ENCODE results near the gene DHPS. TPM values are rescaled to one million over a fixed set of nuclear protein-coding genes. Genes with fewer than 3 reads are reported as not detected.
A peak's percentile ranks its signal among the peaks of the same experiment; 100 is the strongest.

The DHPS gene
- polyA plus RNA-seq, 4 donors, result 52.4 to 97.1 (median 72.6) TPM

DNA sequence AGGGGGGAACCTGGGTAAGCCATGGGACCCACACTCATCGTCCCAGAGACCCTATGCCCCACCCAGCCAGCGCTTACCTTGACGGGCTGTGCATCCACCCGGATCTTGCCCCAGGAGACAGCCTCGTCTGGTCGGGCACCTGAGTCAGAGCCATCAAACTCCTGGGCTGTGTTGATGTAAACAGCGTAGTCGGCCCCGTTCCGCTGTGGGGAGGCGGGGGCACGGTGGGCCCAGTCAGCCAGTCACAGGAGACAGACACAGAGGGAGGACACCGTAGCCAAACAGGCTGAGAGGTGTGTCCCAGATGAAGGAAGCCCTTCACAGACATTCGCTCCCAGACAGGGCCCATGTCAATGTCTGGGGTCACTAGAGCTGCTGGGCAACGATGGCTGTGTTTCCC, 5.7 kb downstream of the DHPS start:
- DNase-seq (ENCODE audit: low read depth in 4 of 4, low spot score in 3 of 4), result no peak

DNA sequence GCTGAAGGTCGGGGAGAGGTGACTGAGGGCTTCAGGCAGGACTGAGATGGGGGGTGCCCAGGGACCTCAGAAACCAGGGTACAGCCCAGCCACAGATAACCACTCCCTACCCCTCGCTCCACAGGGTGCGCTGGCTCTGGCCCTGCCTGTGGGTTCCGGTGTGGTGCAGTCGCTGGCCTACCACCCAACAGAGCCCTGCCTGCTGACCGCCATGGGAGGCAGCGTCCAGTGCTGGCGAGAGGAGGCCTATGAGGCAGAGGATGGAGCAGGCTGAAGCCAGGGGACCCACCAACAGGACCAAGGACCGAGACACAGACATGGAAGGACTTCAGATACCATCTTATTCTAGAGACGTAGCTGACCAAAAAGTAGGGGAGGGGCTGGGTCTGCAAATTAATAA, 6.3 kb downstream of the DHPS start:
- no peak for DNase-seq (ENCODE audit: low read depth in 4 of 4, low spot score in 3 of 4)

DNA sequence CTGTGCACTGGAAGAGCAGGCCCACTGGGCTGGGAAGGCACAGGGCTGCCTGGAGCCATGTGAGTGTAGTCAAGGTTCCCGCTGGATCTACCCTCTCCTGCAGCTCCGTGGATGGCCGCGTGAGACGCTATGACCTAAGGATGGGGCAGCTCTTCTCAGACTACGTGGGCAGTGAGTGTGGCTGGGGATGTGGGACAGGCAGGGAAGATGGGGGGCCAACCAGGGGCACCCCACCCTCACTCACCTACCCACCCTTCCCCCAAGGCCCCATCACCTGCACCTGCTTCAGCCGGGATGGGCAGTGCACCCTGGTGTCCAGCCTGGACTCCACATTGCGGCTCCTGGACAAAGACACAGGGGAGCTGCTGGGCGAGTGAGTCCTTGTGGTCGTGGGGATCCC, 8.9 kb downstream of the DHPS start:
- DNase-seq (ENCODE audit: low read depth in 4 of 4, low spot score in 3 of 4), result no peak

DNA sequence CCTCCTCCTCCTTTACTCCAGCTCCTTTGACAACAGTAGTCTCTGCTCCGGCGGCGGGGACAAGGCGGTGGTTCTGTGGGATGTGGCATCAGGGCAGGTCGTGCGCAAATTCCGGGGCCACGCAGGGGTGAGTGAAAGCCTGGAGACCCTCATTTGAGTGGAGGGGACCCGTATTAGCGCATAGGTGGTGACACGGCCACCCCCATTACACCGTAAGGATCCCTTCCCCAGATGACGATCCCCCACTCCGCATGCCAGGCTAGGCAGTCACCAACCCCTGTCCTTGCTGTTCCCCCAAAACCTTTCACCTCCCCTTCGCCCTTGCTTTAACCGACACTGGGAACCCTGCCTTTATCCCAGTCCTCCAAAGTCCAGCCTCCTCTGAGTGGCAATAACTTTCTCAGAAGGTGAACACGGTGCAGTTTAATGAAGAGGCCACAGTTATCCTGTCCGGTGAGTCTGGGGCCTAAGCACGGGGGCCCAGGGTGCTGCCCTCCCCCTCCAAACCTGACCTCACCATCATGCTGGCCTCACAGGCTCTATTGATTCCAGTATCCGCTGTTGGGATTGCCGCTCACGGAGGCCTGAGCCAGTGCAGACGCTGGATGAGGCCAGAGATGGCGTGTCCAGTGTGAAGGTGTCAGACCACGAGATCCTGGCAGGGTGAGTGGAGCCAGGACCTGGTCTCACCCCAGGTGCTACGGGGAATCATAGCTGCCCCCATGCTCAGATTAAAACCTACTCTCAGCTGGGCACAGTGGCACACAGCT, 11.3 kb downstream of the DHPS start:
- no peak for DNase-seq (ENCODE audit: low read depth in 4 of 4, low spot score in 3 of 4)

DNA sequence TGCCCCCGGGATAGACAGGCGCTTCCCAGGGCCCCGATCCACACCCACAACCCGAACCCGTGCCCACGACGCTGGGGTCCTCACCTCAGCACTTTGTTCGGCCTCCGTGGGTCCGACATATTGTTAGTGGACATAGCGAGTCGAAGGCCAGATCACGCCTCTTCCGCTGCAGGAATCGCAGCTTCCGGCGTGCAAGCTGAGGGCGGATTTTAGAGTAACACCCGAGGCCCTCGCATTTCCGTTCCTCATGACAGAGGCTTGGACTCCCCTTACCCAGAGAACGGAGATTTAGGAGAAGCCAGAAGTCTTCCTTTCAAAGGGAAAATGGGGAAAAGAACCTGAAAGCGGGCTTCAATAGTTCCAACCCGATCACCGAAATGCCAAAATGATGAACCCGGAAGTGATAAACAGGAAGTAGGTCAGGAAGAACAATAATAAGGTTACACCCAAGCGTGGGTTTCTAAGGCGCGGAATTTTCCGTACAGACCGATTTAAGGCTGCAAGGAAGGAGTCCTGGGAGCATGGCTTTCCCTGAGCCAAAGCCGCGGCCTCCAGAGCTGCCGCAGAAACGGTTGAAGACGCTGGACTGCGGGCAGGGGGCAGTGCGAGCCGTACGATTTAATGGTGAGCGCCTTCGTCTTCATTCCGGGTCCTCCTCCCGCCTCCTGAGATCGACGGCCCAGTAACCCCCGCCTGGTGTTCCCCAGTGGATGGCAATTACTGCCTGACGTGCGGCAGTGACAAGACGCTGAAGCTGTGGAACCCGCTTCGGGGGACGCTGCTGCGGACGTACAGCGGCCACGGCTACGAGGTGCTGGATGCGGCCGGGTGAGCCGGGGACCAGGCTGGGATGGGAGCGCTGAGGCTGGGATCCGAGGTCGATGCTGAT, 12.2 kb downstream of the DHPS start:
- DNase-seq (ENCODE audit: low read depth in 4 of 4, low spot score in 3 of 4), result peak; percentile 72 to 82 (median 77)

GRCh38 chr19:12668932-12669269, 12.8 kb downstream of the DHPS start:
- DNase-seq (ENCODE audit: low read depth in 4 of 4, low spot score in 3 of 4), result no peak

GRCh38 chr19:12668346-12668745, 13.3 kb downstream of the DHPS start:
- no peak for DNase-seq (ENCODE audit: low read depth in 4 of 4, low spot score in 3 of 4)

DNA sequence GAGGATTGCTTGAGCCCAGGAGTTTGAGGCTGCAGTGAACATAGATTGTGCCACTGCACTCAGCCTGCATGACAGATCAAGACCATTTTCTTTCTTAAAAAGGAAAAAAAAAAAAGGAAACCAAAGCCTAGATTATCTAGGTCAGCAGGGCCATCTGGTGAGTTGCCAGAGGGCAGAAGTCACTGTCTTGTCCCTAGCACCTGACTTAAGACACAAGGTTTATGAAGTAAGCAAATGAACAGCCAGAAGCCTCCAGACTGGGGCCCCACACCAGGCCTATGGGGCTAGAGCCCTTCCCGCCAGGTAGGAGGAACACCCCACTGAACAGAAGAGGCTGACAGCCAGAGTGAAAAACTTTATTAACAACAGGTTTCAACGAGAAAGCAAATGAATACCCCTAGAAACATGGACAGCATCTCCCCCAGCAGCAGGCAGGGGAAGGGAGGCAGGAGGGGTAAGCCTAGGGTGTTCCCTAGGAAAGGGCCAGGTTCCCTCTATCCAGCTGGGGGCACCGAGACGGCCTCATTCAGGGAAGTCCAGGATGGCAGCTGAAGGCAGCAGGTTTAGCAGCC, 13.9 kb downstream of the DHPS start:
- DNase-seq (ENCODE audit: low read depth in 4 of 4, low spot score in 3 of 4), result no peak

GRCh38 chr19:12666265-12667048, 15.2 kb downstream of the DHPS start, which contains the start of the genes MAN2B1 and WDR83:
Gene MAN2B1 (minus strand): TSS chr19:12666742. CDS start chr19:12666701, 41 bp downstream.
Gene WDR83 (plus strand): TSS chr19:12666807. CDS start chr19:12669791, 2,984 bp downstream.
- peak in 2 of 4 donors; percentile 60 to 61 for DNase-seq (ENCODE audit: low read depth in 4 of 4, low spot score in 3 of 4)

- DNase-seq (ENCODE audit: low read depth in 4 of 4, low spot score in 3 of 4), result no peak
Measured at GRCh38 chr19:12665671-12666264, 15.9 kb downstream of the DHPS start.

DNA sequence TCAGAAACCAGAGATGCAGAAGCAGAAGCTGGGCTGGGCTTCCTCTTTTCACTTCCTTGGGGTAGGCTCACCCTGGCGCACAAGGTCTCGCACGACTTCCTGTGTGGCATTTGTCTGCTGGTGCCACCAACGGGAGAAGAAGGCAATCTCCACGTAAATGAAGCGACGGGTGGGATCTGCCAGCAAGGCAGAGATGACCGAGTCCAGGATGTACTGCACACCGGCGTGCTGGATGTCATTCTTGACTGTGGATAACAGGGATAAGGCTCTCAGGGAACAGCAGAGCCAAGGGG, 16.5 kb downstream of the DHPS start:
- no peak for DNase-seq (ENCODE audit: low read depth in 4 of 4, low spot score in 3 of 4)

GRCh38 chr19:12664406-12665280, 17.0 kb downstream of the DHPS start:
- no peak for DNase-seq (ENCODE audit: low read depth in 4 of 4, low spot score in 3 of 4)

DNA sequence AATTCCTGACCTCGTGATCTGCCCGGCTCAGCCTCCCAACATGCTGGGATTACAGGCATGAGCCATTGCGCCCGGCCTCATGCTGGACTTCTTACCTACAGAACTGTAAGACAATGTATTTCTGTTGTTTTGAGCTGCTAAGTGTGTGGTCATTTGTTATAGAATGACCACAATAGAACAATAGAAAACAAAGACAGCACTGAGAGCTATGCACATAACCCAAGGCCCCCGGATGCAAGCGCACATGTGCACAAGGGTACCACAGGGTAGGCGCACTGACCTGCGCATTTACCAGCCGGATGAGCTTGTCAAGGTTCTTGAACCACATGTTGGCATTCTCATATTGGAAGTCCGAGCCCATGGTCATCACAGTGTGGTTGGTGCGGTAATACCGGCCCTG, 20.7 kb downstream of the DHPS start:
- no peak for DNase-seq (ENCODE audit: low read depth in 4 of 4, low spot score in 3 of 4)

DNA sequence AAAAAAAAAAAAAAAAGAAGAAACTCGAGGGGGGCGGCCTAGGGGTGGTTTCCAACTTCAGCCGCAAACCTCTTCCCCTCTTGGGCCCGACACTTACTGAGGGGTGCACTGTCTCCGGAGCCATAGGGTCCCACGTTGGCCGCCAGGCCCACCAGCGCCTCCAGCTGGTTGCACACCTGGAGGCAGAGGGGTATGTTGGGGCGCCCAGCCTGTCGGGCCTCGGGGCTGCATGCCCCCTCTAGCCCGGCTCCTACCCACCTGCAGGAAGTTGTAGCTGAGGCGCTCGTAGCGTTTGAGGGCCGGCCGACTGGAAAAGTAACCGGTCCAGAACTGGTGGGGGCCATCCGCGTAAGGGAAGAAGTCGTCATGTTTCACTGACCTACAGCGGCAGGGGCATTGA, 23.7 kb downstream of the DHPS start:
- no peak for DNase-seq (ENCODE audit: low read depth in 4 of 4, low spot score in 3 of 4)

GRCh38 chr19:12656899-12657571, 24.6 kb downstream of the DHPS start:
- no peak for DNase-seq (ENCODE audit: low read depth in 4 of 4, low spot score in 3 of 4)

- no peak for DNase-seq (ENCODE audit: low read depth in 4 of 4, low spot score in 3 of 4)
Measured at GRCh38 chr19:12655546-12655945, 26.1 kb downstream of the DHPS start.

DNA sequence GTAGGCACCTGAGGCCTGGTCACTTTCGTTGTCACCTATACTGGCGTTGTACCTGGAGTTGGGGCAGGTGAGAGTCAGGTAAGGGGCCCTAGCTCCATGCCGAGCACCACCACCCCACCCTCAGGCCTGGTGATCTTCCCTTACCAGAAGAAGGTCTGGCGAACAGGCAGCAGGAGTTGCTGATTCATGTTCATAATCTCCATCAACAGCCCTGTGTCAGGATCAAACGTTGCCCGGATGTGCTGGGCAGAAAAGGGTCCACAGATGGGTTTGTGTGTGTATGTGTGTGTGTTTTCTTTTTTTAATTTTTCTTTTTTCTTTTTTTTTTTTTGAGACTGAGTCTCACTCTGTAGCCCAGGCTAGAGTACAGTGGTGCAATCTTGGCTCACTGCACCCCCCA, 29.5 kb downstream of the DHPS start:
- DNase-seq (ENCODE audit: low read depth in 4 of 4, low spot score in 3 of 4), result no peak

DNA sequence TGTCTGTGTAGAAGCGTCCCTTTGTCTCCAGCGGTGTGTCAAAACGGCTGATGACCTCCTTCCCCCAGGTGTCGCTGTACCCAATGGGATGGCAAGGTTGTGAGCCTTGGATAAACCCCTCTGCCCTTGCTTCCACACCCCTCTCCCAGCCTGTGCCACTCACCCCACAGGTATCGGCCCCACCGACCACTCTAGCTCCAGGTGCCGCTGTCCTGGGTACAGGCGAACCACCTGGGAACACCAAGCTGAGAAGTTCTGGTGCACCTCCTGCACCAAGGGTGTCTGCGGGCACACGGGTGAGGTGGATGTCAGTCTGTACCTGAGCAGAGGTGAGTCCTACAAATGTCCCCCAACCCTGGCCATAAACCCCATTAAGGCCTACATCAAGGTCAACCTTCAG, 31.7 kb downstream of the DHPS start:
- no peak for DNase-seq (ENCODE audit: low read depth in 4 of 4, low spot score in 3 of 4)

DNA sequence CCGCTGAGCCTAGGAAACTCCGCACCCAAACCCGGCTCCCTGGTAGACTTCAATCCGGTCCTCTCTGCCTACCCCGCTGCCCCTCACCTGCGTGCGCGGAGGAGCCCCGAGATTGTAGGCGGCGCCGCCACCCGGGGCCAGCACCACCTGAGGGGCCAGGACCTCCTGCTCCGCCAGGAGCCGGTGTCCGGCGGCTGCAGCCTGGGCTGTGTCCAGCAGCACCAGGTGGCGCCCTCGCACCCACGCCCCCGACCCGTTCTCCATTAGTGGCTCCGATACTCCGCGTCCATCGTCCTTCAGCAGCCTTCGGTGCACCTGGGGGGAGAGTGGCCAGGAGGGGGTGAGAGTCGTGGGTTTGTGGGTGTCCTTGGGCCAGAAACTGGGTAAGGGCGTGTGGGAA, 33.6 kb downstream of the DHPS start:
- no peak for DNase-seq (ENCODE audit: low read depth in 4 of 4, low spot score in 3 of 4)

All from left renal pelvis (tissue), 4 donors.